Measurements from ENCODE around the gene GPR143.

Gene GPR143

DNA sequence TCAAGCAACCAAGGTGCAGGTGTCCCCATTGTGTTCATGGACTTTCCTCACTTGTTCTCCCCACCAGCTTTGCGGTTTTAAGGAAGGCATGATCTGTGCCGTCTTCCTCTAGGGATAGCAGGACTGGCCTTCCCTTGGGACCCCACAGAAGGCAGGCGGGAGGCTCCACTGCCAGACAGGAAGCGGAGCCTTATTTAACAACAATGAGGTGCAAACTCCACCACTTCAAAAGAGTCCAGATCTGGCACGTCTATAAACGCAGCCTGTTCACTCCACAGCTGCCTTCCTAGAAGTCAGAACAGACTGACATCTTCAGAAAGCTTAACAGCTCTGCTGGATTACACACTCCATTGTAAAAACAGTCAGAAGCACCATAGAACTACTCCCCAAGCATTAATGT, 1.7 kb upstream of the GPR143 start:
- no peak for DNase-seq (ENCODE audit: insufficient read length, low spot score)
- no peak for FAIRE-seq
- TF ChIP-seq, protein P1, sequence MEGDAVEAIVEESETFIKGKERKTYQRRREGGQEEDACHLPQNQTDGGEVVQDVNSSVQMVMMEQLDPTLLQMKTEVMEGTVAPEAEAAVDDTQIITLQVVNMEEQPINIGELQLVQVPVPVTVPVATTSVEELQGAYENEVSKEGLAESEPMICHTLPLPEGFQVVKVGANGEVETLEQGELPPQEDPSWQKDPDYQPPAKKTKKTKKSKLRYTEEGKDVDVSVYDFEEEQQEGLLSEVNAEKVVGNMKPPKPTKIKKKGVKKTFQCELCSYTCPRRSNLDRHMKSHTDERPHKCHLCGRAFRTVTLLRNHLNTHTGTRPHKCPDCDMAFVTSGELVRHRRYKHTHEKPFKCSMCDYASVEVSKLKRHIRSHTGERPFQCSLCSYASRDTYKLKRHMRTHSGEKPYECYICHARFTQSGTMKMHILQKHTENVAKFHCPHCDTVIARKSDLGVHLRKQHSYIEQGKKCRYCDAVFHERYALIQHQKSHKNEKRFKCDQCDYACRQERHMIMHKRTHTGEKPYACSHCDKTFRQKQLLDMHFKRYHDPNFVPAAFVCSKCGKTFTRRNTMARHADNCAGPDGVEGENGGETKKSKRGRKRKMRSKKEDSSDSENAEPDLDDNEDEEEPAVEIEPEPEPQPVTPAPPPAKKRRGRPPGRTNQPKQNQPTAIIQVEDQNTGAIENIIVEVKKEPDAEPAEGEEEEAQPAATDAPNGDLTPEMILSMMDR (IDR thresholded peaks at IDR 0.05; ENCODE audit: insufficient read depth, missing control alignments), result no peak

DNA sequence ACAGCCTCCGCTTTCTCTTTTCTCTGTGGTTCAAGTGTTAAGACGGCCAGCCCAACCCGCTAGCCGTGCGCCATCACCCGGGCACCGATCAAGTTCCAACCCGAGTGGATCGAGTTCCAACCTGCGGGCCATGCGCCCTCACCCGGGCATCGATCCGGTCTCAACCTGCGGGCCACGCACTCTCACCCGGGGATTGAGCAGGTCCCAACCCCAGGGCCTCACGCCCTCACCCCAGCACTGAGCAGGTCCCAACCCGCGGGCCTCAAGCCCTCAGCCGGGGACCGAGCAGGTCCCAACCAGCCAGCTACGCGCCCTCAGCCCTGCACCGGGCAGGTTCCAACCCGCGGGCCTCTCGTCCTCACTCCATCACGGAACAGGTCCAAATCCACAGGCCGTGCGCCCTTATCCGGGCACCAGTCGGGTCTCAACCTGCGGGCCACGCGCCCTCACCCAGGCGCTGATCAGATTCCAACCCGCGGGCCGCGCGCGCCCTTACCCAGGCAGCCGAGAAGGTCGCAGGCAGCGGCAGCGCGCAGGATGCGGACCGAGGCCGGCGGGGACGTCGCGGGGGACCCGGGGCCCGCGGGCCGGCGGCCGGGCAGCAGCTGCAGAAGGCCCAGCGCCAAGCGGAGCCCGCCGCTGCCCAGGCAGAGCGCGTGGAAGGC, 443 bp downstream of the GPR143 start:
- no peak for DNase-seq (ENCODE audit: insufficient read length, low spot score)
- no peak for FAIRE-seq
- TF ChIP-seq, protein P1 (IDR thresholded peaks at IDR 0.05; ENCODE audit: insufficient read depth, missing control alignments), result no peak

DNA sequence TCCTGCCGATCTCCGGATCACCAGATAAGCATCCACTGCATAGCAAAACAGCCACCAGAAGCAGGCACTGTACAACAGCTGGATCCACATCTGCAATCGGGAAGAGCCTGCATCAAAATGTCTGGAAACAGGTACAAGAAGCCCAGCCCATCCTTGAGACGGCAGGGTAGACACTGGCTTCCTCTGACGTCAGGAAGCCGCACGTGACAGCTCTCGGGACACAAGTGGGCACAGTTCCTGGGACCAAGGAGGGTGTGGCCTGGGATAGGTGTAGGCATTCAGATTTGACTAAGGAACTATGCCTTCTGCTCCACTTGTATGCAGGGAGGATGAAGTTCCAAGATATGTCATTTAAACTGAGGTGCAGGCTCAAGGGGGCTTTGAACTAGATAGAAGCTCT, 6.3 kb downstream of the GPR143 start:
- no peak for DNase-seq (ENCODE audit: insufficient read length, low spot score)
- no peak for FAIRE-seq
- TF ChIP-seq, protein P1 (IDR thresholded peaks at IDR 0.05; ENCODE audit: insufficient read depth, missing control alignments), result no peak

DNA sequence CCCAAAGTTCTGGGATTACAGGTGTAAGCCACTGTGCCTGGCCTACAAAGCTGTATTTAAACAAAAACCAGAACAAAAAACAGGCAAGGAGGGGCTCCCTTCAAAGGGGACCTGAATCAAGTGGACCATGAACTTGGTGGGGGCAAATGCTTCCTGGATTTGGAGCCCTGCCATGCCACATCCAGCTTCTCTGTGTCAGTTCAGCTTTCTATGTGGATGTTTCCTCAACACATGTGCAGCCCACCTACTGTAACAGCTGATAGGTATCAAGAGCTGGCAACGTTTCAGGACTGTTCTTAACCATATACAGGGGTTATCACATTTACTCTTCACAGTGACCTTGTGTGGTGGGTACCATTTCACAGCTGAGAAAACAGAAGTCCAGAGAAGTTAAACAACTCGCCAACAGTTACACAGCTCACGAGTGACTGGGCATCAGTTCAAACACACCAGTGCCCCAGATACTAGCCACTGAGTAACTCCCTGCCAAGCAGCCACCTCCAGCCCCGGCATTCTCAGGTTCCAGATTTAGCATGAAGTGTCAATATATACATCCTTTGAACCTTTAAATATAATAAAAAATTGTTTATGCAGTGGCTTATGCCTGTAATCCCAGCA, 7.5 kb downstream of the GPR143 start:
- FAIRE-seq (no peak), DNase-seq (ENCODE audit: insufficient read length, low spot score) (no peak)
- TF ChIP-seq, protein P1 (IDR thresholded peaks at IDR 0.05; ENCODE audit: insufficient read depth, missing control alignments), result no peak

DNA sequence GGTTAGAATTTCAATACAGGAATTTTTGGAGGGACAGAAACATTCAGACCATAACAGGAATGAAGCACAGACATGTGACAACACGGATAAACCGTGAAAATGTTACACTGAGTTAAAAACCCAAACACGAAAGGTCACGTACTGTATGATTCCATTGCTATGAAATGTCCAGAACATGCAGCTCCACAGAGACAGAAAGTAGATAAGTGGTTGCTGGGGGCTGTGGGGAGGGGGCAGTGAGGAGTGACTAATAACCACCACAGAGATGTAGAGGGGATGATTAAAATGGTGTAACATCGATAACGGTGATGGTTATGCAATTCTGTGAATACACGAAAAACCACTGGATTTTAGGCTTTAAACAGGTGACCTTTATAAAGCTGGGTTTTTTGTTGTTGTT, 8.3 kb downstream of the GPR143 start:
- TF ChIP-seq, protein P1 (IDR thresholded peaks at IDR 0.05; ENCODE audit: insufficient read depth, missing control alignments), result no peak
- DNase-seq (ENCODE audit: insufficient read length, low spot score) (no peak), FAIRE-seq (no peak)

DNA sequence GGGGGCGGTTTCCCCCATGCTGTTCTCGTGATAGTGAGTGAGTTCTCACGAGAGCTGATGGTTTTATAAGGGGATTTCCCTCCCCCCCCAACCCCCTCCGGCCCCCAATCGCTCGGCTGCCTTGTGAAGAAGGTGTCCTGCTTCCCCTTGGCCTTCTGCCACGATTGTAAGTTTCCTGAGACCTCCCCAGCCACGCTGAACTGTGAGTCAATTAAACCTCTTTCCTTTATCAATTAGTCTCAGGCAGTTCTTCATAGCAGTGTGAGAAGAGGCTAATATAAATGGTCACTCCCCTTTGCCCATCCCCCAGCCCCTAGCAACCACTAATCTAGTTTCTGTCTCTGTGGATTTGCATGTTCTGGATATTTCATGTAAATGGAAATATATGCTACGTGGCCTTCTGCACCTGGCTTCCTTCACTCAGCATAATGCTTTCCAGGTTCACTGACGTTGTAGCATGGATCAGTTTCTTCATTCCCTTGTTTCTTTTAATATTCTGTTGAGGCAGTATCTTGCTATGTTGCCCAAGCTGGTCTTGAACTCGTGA, 16.4 kb downstream of the GPR143 start:
- DNase-seq (ENCODE audit: insufficient read length, low spot score) (no peak), FAIRE-seq (no peak)

More for the DNA sequence above, 16.4 kb downstream of the GPR143 start:
- TF ChIP-seq, protein P1 (IDR thresholded peaks at IDR 0.05; ENCODE audit: insufficient read depth, missing control alignments), result no peak
